Nephron progenitor cell (in vitro differentiated cells): ENCODE data around the gene DLG4.
"Not testable (repeated sequence)": the region's sequence is repeated elsewhere in the genome, so short reads cannot be mapped to it uniquely, and the experiment has no call there.

Experiments used
- DNase-seq: peaks from one replicate; pipeline ENCODE4 v3.0.0; 2021
- H3K27ac Mint-ChIP-seq: 2 replicates; pipeline ENCODE4 v1.8.0; 2021; ENCODE audit warnings: mild to moderate bottlenecking, moderate library complexity, mixed read lengths
- H3K27me3 Mint-ChIP-seq: 2 replicates; pipeline ENCODE4 v1.8.0; 2021; ENCODE audit warnings: mild to moderate bottlenecking, low read depth, mixed read lengths; ENCODE audit not compliant: poor library complexity
- H3K36me3 Mint-ChIP-seq: 2 replicates; pipeline ENCODE4 v1.8.0; 2021; ENCODE audit warnings: low read depth, mixed read lengths
- H3K4me1 Mint-ChIP-seq: 2 replicates; pipeline ENCODE4 v1.8.0; 2021; ENCODE audit warnings: mixed read lengths
- H3K4me3 Mint-ChIP-seq: 2 replicates; pipeline ENCODE4 v1.8.0; 2021; ENCODE audit warnings: mild to moderate bottlenecking, moderate library complexity, mixed read lengths
- H3K9me3 Mint-ChIP-seq: 2 replicates; pipeline ENCODE4 v1.8.0; 2021; ENCODE audit warnings: mild to moderate bottlenecking, moderate library complexity, mixed read lengths
- TF ChIP-seq, protein P1 (sequence below): fragments of 200-600 bp; sonication (generic); IDR thresholded peaks from 2 replicates; pipeline ENCODE4 v1.5.0; 2021; ENCODE audit warnings: antibody characterized with exemption

Gene DLG4

DNA sequence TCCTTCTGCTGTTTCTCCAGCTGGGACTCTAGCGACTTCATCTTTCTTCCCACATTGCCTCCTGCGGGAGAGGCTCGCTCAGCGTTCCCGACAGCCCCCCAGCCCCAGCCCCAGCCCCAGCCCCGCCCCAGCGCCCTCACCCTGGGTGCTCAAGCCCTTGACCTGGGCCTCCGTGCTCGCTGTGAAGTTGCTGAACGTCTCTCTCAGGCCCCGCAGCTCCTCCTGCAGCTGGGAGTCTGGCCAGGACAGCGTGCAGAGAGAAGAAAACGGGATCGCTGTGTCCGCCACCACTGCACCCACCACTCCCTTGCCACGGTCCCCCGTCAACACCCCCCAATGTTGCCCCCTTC is 42.8 kb downstream of the DLG4 start:
- TF ChIP-seq, protein P1, sequence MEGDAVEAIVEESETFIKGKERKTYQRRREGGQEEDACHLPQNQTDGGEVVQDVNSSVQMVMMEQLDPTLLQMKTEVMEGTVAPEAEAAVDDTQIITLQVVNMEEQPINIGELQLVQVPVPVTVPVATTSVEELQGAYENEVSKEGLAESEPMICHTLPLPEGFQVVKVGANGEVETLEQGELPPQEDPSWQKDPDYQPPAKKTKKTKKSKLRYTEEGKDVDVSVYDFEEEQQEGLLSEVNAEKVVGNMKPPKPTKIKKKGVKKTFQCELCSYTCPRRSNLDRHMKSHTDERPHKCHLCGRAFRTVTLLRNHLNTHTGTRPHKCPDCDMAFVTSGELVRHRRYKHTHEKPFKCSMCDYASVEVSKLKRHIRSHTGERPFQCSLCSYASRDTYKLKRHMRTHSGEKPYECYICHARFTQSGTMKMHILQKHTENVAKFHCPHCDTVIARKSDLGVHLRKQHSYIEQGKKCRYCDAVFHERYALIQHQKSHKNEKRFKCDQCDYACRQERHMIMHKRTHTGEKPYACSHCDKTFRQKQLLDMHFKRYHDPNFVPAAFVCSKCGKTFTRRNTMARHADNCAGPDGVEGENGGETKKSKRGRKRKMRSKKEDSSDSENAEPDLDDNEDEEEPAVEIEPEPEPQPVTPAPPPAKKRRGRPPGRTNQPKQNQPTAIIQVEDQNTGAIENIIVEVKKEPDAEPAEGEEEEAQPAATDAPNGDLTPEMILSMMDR: no peak
- peaks cover 14% of the 10 kb centered on the region for H3K4me1 Mint-ChIP-seq
- H3K27me3 Mint-ChIP-seq: no peaks in the 10 kb centered on the region
- H3K36me3 Mint-ChIP-seq: peaks cover 13% of the 10 kb centered on the region
- H3K4me3 Mint-ChIP-seq: no peak overlapping the region
- peaks cover 6% of the 10 kb centered on the region for H3K9me3 Mint-ChIP-seq
- DNase-seq: peak; percentile 54
- no peak overlapping the region for H3K27ac Mint-ChIP-seq

DNA sequence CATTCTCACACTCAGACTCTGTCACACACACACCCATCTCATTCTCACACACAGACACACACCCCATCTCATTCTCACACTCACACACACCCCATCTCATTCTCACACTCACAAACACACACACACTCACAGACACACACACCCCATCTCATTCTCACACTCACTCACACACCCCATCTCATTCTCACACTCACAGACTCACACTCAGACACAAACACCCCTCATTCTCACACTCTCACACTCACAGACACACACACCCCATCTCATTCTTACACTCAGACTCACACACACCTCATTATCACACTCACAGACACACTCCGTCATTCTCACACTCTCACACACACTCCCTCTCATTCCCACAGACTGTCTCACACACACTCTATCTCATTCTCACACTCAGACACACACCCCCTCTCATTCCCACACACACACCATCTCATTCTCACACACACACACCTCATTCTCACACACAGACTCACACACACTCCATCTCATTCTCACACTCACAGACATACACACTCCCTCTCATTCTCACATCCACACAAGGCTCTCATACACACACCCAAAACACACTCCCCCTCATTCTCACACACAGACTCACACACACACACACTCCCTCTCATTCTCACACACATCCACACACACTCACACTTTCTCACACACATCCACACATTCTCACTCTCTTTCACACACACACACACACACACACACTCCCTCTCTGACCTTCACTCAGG is 43.4 kb downstream of the DLG4 start:
- TF ChIP-seq, protein P1: no peak
- H3K4me3 Mint-ChIP-seq: no peak overlapping the region
- H3K27ac Mint-ChIP-seq: no peak overlapping the region
- no peaks in the 10 kb centered on the region for H3K27me3 Mint-ChIP-seq
- H3K4me1 Mint-ChIP-seq: peaks cover 14% of the 10 kb centered on the region
- DNase-seq: no peak
- H3K9me3 Mint-ChIP-seq: peaks cover 6% of the 10 kb centered on the region
- peaks cover 14% of the 10 kb centered on the region for H3K36me3 Mint-ChIP-seq

DNA sequence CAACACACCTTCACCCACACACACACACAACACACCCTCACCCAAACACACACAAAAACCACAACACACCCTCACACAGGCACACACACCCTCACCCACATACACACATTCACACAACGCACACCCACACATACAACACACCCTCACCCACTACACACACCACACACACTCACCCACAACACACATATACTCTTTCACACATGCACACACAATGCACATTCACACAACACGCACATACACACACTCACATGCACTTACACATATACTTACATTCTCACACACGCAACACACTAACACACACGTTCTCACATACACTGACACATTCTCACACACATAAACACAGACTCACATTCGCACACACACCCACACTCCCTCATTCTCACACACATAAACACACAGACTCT is 44.3 kb downstream of the DLG4 start:
- TF ChIP-seq, protein P1: no peak
- H3K27ac Mint-ChIP-seq: no peak overlapping the region
- DNase-seq: no peak
- H3K4me3 Mint-ChIP-seq: no peak overlapping the region
- peaks cover 10% of the 10 kb centered on the region for H3K9me3 Mint-ChIP-seq
- peaks cover 20% of the 10 kb centered on the region for H3K36me3 Mint-ChIP-seq
- H3K27me3 Mint-ChIP-seq: no peaks in the 10 kb centered on the region
- H3K4me1 Mint-ChIP-seq: peaks cover 14% of the 10 kb centered on the region

DNA sequence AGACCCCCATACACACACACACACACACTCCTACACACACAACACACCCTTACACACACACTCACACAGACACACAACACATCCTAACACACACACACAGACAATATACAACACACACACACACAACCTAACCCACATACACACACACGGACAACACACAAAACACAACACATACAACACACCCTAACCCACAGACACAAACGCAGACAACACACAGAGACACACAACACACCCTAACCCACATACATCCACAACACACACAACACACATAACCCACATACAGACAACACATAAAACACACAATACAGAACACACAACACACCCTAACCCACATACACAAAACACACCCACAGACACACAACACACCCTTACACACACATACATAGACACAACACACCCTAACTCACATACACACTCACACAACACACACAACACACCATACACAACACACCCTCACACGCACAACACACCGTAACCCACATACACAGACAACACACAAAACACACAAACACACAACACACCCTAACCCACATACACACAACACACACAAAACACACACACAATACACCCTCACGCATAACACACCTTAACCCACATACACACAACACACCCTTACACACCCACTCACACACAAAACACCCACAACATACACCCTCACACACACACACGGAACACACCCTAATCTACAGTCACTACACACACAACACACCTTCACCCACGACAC is 44.9 kb downstream of the DLG4 start:
- H3K36me3 Mint-ChIP-seq: peaks cover 24% of the 10 kb centered on the region
- no peak overlapping the region for H3K4me3 Mint-ChIP-seq
- TF ChIP-seq, protein P1: no peak
- H3K27ac Mint-ChIP-seq: no peak overlapping the region
- H3K9me3 Mint-ChIP-seq: peaks cover 14% of the 10 kb centered on the region
- no peak for DNase-seq
- H3K4me1 Mint-ChIP-seq: peaks cover 14% of the 10 kb centered on the region
- H3K27me3 Mint-ChIP-seq: no peaks in the 10 kb centered on the region

DNA sequence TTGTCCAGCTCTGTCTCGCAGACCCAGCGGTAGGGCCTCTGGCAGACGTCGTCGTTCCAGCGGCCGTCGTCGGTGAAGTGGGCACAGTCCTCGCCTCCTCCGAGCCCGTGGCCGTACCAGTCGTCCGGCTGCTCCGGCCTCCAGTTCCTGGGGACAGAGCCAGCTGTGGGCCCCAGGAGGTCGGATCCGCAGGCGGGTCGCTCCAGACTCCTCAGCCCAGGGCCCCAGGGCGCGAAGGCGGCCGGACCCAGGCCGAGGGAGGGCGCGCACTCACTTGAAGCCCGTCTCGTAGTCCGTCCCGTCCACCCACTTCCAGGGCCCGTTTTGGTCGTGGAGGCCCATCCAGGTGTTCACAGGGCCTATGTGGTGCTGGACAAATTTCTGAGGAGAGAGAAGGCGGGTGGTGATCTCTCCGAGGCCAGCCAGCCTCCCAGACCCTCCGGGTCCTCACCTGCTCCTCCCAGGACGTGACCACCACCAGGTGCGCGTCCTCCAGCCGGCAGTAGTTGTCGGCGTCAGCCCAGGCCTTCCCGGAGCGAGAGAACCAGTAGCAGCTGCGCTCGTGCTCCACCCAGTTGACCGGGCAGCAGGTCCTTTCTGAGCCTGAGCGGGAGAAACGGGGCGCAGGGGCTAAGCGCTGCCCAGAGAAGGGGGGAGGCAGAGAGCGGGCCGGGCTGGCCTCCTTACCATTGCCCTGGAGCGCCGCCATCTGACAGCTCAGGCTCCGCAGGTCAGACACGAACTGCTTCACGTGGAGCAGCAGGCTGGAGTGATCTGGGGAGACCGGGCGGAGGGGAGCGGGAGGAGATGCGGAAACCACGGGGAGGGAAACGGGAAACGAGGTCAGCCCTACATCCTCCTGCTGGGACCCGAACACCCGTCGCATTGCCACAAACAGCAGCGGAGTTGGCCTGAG is 45.7 kb downstream of the DLG4 start:
- Mint-ChIP-seq H3K27me3 (no peaks in the 10 kb centered on the region), H3K9me3 (peaks cover 21% of the 10 kb centered on the region), H3K36me3 (peaks cover 31% of the 10 kb centered on the region), H3K27ac (no peak overlapping the region), H3K4me3 (no peak overlapping the region), H3K4me1 (peaks cover 10% of the 10 kb centered on the region)
- DNase-seq: peak; percentile 66
- TF ChIP-seq, protein P1: no peak

DNA sequence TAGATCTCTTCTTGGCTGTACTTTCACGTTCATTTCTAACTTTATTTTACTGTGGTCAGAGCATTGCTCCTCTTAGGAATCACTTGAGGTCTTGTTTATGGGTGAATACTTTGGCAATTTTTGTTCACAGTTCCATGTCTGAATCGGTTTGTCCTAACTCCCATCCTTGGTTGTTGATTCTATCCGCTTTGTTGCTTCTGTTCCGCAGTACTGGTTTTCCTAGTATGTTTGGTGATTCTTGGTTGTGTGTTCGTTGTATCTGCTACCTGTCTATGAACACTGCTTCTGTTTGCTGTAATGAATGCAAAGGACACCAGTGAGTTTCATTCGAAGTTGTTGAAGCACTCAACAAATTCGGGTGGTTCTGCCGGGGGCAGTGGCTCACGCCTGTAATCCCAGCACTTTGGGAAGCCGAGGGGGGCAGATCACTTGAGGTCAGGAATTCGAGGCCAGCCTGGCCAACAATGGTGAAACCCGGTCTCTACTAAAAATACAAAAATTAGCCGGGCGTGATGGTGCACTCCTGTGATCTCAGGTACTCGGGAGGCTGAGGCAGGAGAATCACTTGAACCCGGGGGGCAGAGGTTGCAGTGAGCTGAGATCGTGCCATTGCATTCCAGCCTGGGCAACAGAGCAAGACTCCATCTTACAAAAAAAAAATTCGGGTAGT is 47.0 kb downstream of the DLG4 start:
- not testable (repeated sequence) for DNase-seq, H3K4me1 Mint-ChIP-seq, H3K27me3 Mint-ChIP-seq, H3K4me3 Mint-ChIP-seq, H3K27ac Mint-ChIP-seq
- Mint-ChIP-seq H3K36me3 (peaks cover 31% of the 10 kb centered on the region), H3K9me3 (peaks cover 28% of the 10 kb centered on the region)

DNA sequence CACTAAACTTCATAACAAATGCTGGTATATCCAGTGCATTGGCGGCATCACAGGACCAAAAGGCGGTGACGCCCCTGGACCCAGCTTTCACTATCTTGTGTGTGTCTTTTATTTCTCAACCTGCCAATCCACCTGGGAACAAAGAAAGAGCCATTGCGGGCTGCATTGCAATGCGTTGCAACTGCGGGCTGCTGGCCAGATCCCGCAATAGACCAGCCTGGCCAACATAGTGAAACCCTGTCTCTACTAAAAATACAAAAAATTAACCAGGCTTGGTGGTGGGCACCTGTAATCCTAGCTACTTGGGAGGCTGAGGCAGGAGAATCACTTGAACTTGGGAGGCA is 50.1 kb downstream of the DLG4 start:
- not testable (repeated sequence) for DNase-seq, H3K27ac Mint-ChIP-seq, H3K4me3 Mint-ChIP-seq, H3K4me1 Mint-ChIP-seq
- H3K36me3 Mint-ChIP-seq: peaks cover 31% of the 10 kb centered on the region
- peaks cover 29% of the 10 kb centered on the region for H3K9me3 Mint-ChIP-seq
- peaks cover 11% of the 10 kb centered on the region for H3K27me3 Mint-ChIP-seq

DNA sequence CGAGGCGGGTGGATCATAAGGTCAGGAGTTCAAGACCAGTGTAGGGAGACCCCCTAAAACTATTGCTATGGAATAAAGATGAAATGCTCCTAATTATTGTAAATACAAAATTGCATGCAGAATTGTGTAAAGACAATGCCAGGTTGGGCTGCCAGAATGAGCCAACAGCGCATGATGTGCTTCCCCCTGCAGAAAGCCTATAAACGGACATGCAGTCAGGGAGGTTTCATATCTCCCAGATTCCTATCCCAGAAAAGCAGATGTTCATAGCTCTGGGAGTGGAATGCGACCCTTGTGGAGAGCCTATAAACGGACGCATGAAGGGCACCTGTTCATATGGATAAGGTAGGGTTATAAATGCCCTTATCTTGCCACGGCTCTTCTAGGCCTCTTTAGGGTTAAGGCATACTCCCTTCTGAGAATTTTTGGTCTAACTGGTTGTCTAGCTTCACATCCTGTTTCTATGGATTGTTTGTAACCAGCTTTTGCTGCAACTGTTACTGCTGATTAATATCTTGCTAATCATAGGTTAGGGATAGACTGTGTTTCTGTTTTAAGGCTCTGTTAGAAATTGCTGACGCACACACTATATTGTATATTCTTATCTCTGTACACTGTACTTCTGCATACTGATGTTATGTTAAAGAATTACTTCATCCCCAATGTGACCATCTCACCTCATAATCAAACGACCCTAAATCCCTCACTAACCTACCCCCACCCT is 50.6 kb downstream of the DLG4 start:
- H3K4me1 Mint-ChIP-seq, DNase-seq: not testable (repeated sequence)
- peaks cover 29% of the 10 kb centered on the region for H3K9me3 Mint-ChIP-seq

More for the DNA sequence above, 50.6 kb downstream of the DLG4 start:
- H3K4me3 Mint-ChIP-seq, H3K27ac Mint-ChIP-seq: not testable (repeated sequence)
- Mint-ChIP-seq H3K36me3 (peaks cover 31% of the 10 kb centered on the region), H3K27me3 (peaks cover 13% of the 10 kb centered on the region)
